Fibroblast of the aortic adventitia (primary cell): ENCODE measurements around the gene LTBP4. TPM values are rescaled to one million over a fixed set of nuclear protein-coding genes. Genes with fewer than 3 reads are reported as not detected.

Source experiments
- DNase-seq: peaks from one replicate; pipeline ENCODE4 v3.0.0-alpha.2; 2010; ENCODE audit warnings: low read depth
- H3K4me3 ChIP-seq: 2 replicates; pipeline ENCODE4 v1.5.1; 2011; ENCODE audit warnings: low read depth, mild to moderate bottlenecking, control low read depth, low read length, moderate library complexity
- CTCF ChIP-seq: IDR thresholded peaks from 2 replicates; pipeline ENCODE4 v1.5.1; 2011; ENCODE audit warnings: mild to moderate bottlenecking, low read length, control low read depth, inconsistent platforms; ENCODE audit not compliant: insufficient read depth
- total RNA-seq: library from RNA; depleted of rRNA; stranded (reverse); fragments of >200 nt; gene quantifications from 2 replicates; pipeline ENCODE4 v1.2.3, GENCODE V29; 2012; ENCODE audit warnings: low replicate concordance

Gene LTBP4
- total RNA-seq, 1 donor, result 31.5 TPM

GRCh38 chr19:40576585-40577451 lies 24.4 kb upstream of the LTBP4 start, which contains the start of gene SHKBP1:
TSS of gene SHKBP1 (plus strand) at chr19:40576873. CDS start at chr19:40576900, 27 bp downstream.
- peak; percentile 95 for DNase-seq
- peak within 1 kb of the TSS; percentile 89 for H3K4me3 ChIP-seq
- no peak for TF ChIP-seq CTCF

- peak; percentile 33 for DNase-seq
- no peak overlapping the region for H3K4me3 ChIP-seq
- no peak for TF ChIP-seq CTCF
Observed at GRCh38 chr19:40578442-40578908, 22.7 kb upstream of the LTBP4 start.

GRCh38 chr19:40580619-40581018 lies 20.6 kb upstream of the LTBP4 start:
- DNase-seq, result no peak
- TF ChIP-seq CTCF, result no peak
- no peak overlapping the region for H3K4me3 ChIP-seq

GRCh38 chr19:40581531-40581930 lies 19.6 kb upstream of the LTBP4 start:
- no peak for TF ChIP-seq CTCF
- no peak for DNase-seq
- H3K4me3 ChIP-seq, result no peak overlapping the region

- no peak for TF ChIP-seq CTCF
- DNase-seq, result no peak
- H3K4me3 ChIP-seq, result no peak overlapping the region
Observed at GRCh38 chr19:40582467-40582866, 18.7 kb upstream of the LTBP4 start.

- DNase-seq, result no peak
- TF ChIP-seq CTCF, result no peak
Observed at GRCh38 chr19:40583283-40583682, 17.9 kb upstream of the LTBP4 start.

GRCh38 chr19:40584007-40584406 lies 17.2 kb upstream of the LTBP4 start:
- H3K4me3 ChIP-seq, result no peak overlapping the region
- DNase-seq, result no peak
- peak; percentile 30 for TF ChIP-seq CTCF

More at GRCh38 chr19:40583283-40583682, 17.9 kb upstream of the LTBP4 start:
- no peak overlapping the region for H3K4me3 ChIP-seq
